CD4-positive, alpha-beta T cell treated with Interleukin-17A for 1 hour (primary cell): ENCODE results near the gene CCDC85C.

Experiments used
- DNase-seq: peaks from one replicate; pipeline ENCODE4 v3.0.0-alpha.2; 2020

CCDC85C gene

DNA sequence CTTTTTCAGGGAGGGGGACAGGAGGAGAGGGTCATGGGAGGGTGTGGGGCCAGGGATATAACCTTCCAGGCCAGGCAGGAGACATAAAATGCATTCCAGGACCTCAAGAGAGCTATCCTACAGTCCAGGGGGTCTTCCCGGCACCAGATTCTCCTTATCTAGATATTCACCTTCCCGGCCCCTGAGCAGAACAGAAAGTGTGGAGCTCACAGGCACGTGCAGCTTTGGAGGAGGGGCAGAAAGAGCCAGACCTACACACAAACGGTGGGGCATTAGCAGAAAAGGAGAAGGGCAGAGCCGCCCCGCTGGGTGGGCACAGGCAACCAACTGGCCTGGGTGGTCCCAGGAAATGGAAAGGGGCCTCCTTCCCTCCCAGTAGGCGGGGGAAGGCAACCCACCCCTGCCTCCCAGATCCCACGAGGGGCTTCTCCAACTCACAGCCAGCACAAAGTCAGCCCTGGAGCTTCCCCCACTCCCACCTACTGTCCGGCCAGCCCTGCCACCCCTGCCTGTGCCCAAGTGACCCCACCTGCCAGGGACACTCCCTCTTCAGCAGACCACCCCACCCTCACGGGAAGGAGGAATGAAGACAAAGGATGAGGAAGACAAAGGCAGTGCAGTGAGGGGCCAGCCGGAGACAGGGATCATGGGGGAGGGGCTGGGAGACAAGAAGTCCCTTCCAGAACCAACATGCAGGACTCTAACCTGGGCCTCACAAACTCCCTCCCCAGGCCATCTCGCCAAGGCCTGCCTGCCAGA lies 33.3 kb downstream of the CCDC85C start:
- no peak for DNase-seq

DNA sequence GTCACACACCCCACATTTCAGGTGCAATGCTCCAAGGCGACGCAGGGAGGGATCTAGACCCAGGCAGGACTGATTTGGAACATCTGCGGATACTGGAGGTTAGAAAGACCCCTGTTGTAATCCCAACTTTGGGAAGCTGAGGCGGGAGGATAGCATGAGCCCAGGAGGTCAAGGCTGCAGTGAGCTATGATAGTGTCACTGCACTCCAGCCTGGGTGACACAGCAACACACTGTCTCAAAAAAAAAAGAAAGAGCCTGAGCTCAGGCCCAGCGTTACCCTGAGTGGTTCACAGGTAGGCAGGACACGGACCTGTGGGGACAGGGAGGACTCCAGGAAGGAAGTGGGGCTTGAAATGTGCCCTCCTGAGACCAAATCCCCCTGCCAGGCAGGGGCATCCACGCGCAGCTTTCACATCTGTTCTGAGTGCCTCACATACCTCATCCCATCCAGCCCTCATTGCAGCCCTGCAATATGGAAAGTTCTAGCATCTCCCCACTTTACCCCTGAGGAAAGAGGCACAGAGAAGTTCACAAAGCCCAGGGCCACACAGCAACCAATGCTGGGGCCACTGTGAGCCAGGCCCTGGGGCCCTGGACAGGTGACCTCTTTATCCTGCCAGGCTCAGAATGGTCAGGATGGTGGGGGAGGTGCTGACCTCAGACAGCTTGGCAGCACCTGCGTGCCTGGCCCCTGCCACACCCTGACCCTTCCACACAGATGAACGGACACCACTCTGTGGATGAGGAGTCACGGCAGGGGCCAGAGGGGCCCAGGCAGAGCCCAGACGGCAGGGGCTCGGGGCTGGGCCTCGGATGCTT lies 34.1 kb downstream of the CCDC85C start:
- DNase-seq: no peak

DNA sequence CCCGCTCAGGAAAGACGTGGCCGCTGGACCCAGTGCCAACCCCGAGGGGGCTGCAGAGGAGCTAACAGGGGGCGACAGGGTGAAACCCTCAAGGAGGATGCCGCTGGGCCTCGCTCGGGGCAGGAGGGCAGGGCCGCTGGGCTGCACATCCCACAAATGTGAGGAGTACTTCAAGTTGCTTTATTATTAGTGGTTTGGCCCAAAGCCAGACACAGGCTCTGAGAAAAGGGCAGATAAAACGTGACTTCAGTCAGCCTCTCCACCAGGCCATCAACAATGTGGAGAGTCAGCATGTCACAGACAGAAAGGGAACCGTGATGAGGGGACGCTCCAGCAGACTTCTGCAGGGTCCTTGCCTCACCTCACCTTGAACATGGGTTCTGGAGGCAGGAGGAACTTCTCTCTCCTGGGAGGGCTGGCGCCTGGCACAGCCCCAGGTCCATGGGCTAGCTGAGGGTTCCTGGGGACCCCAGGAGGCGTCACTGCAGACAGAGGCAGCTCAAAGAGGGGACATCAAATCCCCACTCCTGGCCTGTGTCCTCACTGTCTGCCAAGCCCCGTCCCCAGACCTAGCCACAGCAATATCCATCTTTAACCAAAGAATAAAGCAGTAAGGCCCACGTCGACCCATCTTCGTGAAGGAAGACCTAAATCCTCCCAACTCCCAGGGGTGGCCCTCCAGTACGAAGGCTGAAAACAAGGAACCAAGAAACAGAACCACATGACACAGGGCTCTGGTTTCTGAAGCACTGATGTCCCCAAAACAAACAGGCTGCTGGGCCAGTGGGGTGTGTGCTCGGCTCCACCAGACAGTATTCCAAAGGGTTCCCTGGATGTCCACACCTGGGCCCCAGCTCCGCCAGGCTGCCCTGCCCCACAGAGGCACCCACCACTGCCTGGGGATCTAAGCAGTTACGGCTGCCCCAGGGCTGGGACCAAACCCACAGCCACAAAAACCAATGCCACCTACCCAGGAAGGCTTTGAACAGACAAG lies 35.1 kb downstream of the CCDC85C start:
- no peak for DNase-seq

DNA sequence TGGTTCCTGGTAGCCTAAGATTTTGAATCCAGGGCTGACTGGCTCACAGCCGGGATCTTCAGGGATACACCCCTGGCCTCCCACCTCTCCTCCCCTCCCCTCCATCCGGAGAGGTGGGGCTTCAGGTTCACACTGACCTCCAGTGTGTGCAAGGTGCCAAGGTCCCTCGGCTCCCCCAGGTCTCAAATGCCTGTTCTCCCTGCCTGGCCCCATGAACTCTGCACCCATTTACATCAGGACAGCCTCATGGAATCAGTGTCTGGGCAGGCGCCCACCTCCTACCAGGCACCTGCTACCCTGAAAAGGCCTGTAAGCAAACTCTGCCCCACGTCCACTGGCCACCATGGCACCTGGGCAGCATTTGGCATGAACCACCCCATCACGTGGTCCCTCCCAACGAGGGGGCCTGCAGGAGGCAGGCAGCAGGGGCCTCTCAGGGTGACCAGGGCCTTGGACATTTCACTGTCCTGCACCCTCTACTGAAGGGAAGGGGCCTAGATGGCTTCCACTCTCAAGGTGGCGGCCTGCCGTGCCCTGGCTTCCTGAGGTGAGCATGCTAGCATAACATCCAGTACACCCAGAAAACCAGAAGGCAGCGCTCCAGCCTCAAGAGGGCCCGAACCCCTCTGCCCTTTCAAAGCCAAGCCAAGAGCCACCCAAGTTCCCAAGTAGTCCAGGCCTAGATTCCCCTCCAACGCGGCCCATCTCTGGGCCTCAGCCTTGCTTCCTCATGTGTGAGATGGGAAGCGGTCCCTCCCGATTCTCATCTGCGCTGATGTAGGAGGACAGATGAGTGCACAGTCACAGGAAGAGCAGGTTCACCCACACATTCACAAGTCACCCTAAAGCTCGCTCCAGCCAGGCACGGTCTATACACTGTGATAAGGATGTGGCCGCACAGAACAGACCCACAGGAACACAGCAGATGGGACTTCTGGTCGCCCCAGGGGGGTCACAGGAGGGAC lies 37.3 kb downstream of the CCDC85C start:
- DNase-seq: no peak

GRCh38 chr14:99566009-99566389 lies 38.0 kb downstream of the CCDC85C start:
- DNase-seq: no peak

DNA sequence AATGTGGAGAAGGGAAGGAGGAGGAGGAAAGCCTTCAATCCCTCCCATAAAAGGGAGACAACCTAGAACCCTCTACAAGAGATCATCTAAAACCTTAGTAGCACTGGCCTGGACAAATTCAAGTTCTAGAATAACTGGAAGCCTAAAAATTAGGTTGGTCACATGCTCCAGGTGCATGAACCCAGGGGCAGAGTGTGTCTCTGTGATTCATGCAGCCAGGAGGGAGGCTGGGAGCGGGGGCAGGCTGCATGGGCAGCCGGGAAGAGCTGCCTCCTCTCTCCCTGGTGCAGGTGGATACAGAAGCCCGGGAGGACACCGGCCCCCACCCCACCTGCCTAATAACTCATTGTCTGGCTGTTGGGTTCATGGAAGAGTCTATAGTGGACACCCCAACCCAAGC lies 38.6 kb downstream of the CCDC85C start:
- DNase-seq: no peak

DNA sequence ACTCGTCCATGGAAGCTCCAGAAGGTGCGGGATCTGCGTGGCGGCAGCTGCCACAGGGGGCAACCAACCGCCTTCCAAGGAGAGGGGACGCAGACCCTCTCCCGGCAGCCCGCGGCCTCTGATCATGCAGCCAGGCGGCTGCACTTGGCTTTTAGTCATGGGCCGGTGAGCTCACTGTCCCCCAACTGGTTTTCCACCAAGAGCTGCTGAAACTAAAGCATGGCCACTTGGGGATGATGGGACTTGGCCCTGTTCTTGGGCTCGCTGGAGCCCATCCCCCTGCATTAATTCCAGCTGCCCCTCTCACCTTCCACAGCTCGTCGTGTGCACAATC lies 39.1 kb downstream of the CCDC85C start:
- DNase-seq: no peak

GRCh38 chr14:99564256-99564925 lies 39.6 kb downstream of the CCDC85C start:
- no peak for DNase-seq

DNA sequence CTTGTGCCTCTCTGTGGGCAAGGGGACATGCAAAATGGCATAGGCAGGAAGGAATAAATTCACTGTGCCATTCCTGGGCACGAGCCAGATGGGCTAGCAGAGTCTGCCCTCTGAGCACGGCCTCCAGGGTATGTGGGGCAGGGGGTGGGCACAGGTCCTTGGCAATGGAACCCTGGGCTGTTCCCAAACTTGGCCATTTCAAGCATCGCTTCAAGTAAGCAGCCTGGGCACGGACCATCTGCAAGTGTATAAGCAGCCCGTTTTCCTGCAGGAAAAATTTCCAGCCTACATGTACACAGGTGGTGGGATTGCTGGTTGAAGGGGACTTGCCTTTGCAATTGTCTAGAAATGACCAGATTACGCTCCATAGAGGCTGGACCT lies 40.3 kb downstream of the CCDC85C start:
- DNase-seq: no peak

GRCh38 chr14:99562856-99563748 lies 40.9 kb downstream of the CCDC85C start:
- no peak for DNase-seq

DNA sequence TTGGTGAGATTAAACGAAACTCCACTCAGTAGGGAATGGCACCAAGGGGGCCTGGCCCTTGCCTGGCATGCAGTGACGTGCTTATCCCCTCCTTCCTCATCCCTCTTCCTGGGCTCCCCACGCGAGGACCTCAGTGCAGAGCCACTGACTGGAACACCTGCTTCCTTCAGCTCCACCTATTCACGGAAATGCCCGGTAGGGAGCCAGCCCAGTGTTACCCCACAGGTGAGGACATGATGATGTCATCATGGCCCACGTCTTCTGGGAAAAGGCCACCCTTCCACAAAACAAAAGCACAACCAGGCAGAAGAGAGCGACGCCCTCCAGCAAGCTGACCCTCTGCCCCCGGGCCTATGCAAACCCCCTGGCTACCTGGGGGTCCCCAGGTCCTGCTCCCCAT lies 42.1 kb downstream of the CCDC85C start:
- no peak for DNase-seq

GRCh38 chr14:99560922-99561683 lies 42.9 kb downstream of the CCDC85C start:
- DNase-seq: no peak

DNA sequence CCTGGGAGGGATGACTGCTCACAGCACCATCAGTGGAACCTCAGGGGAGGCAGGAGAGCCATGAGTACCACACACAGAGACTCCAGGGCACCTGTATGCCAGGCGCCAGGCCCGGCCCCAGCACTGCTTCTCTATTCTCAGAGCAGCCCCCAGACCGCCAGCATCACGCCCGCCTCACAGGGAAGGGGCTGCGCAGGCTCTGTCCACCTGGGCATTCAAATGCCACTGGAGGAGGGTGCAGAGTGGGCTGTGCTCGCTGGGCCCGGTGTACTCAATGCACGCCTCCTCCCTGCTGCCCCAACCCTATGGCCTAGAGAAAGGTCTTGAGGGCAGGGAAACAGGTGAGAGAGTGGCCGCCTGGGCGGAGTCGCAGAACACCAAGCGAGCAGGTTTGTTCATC lies 43.6 kb downstream of the CCDC85C start:
- no peak for DNase-seq

GRCh38 chr14:99559286-99559990 lies 44.6 kb downstream of the CCDC85C start:
- no peak for DNase-seq

GRCh38 chr14:99556134-99556791 lies 47.7 kb downstream of the CCDC85C start:
- DNase-seq: no peak

DNA sequence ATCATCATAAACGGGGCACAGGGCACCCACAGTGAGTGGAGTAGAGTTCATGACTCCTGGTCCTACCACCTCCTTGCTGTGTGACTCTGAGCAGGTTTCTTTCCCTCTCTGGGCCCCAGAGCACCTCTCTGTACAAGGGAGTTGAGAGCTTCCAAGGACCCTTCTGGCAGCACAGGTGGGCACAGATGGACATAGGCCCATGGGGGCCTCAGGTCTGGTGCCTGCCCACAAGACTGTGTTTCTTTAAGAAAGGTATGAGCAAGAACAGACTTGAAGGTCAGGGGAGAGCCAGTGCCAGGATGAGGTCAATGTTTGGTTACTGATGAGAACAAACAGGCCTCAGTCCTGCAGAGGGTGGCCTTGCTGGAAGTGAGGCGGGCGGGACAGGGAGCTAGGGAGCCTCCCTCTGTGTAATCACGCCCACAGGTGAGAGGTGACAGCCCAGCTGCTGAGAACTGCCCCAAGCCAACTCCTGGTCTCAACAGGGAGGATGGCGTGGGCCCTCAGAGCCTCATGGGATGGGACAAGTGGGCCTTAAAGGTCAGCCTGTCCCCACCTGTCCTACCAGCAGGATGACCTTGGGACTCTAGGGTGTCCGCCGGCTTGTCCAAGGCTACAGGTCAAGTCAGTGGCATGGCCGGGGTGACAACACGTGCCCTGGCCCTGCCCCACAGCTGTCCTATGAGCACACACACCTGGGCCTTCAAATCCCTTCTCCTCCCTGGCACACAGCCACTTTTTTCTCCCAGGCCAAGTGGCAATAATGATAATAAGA lies 49.1 kb downstream of the CCDC85C start:
- no peak for DNase-seq

GRCh38 chr14:99554184-99554583 lies 49.8 kb downstream of the CCDC85C start:
- no peak for DNase-seq
